NCI-H82 treated with DMSO at 0.1 percent for 48 hours (cell line): ENCODE results near the gene PHF10.
"Not testable (repeated sequence)": the region's sequence is repeated elsewhere in the genome, so short reads cannot be mapped to it uniquely, and the experiment has no call there.

Source experiments
- DNase-seq: peaks from one replicate; lab custom pipeline; 2025; ENCODE audit not compliant: unreplicated experiment; lab: John Stamatoyannopoulos, UW

PHF10 gene

GRCh38 chr6:169724494-169725124 lies at the start of gene PHF10:
Gene PHF10 (minus strand): TSS chr6:169724500. CDS start chr6:169723931, 569 bp downstream.
- peak; percentile 33 for DNase-seq

DNA sequence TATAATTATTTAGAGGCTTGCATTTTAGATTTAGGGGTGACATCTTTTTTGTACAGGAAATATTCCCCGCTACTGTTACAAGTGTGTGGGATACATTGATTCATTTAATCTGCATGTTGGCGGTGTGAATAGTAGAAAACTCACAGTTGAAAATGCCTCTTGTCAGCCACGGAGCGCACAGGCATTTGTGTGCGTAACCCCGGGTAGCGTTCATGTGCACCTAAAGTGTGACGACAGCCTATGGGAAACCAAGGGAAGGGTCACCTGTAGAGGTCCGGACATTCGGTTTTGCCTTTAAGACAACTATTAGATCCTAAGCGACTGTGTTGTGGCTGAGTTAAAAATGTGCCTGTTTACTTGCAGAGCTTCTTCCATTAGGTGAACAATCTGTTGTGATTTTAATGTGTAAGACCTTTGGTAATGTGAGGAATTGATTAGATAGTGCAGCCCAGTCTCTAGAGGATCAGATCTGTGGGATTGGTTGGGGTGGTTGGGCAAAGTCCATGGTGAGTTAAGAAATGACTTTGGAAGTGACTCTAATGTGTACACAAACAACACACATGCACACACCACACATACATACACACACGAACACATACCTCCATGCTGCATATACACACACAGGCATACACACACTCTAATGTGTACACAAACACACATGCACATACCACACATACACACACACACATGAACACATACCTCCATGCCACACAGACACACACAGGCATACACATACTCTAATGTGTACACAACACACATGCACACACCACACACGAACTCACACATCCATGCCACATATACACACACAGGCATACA lies 42.8 kb upstream of the PHF10 start:
- no peak for DNase-seq

GRCh38 chr6:169766232-169766631 lies 41.9 kb upstream of the PHF10 start:
- no peak for DNase-seq

GRCh38 chr6:169765789-169766188 lies 41.5 kb upstream of the PHF10 start:
- DNase-seq: not testable (repeated sequence)

DNA sequence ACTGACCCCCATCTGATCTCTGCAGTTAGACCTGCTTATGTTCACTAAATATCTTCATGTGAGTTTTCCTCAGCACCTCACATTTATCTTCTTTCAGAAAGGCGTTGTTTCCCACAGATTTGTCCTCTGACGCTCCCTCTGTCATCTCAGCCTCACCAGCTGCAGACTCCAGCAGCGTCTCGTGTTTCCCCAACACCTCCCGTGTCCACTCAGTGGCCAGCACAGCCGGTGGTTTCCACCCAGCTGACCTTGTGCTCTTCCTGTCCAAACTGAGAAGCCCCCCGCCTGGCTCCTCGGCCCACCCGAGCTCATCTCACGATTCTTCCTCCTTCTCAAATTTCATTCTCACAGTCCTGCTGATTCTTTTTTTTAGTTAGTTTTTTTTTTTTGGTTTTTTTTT lies 39.6 kb upstream of the PHF10 start:
- no peak for DNase-seq

DNA sequence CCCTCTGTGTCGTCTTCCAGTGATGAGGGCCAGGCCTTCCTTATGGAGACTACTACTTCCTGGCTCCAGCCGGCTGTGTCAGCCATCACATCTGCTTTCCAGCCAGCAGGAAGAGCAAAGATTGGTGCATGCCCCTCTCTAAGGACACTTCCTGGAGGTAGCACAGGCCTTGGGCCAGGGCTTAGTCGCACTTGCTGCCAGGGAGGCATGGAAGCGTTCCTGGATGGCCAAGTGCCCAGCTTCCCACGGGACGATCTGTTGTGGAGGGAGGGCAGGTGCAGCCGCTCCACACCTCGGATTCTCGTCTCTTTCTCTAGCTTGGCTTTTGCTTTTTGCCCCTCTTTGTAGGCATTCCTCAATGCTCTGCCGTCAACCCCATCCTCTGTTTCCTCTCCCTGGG lies 39.0 kb upstream of the PHF10 start:
- DNase-seq: no peak

- no peak for DNase-seq
Observed at GRCh38 chr6:169755162-169755561, 30.9 kb upstream of the PHF10 start.

- DNase-seq: no peak
Observed at GRCh38 chr6:169752074-169752623, 27.8 kb upstream of the PHF10 start.

DNA sequence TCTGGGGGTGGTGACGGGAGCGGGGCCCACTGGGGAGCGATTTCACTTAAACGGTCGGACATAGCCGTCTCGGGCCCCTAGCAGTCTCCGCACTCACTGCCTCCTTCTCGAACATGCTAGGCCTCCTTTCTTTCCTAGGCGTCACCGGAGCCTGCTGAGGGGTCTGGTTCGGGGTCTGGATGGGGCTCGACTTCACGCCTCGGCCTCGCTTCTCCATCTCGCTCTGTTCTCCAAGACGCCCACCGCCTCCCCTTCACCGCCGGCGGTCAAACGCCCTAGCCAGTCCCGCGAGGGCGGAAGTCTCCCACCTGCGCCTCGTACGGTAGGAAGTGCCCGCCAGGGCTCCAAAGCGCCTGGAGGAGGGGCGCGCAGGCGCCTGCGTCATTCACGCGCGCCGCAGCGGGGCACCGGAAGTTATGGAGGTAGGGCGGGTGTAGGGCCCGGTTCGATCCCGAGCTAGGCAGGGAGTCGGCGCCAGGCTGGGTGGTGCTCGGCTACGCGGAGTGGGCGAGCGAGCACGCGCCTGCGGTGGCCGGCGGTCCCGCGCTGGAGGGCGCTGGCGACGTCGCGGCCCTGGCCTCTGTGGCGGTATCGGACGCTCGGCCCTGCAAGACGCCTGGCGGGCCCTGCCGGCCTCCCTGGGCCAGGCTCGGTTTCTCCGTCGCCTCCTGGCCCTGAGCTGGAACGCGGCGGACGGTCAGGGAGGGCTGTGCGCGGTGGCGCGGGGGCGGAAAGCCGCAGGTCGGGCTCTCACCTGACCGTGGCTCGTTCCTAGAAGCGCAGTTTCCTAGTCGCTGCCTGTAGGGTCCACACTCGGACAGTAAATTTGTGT lies 27.2 kb upstream of the PHF10 start, which contains the start of the genes DYNLT2 and ERMARD:
Gene DYNLT2 (minus strand): TSS at position 331 of the 832 bp plus-strand sequence. CDS start 114 bp downstream, at position 217.
Gene ERMARD (plus strand): TSS at position 381 of the 832 bp plus-strand sequence. CDS start 36 bp downstream, at position 417.
- DNase-seq: peak; percentile 48

DNA sequence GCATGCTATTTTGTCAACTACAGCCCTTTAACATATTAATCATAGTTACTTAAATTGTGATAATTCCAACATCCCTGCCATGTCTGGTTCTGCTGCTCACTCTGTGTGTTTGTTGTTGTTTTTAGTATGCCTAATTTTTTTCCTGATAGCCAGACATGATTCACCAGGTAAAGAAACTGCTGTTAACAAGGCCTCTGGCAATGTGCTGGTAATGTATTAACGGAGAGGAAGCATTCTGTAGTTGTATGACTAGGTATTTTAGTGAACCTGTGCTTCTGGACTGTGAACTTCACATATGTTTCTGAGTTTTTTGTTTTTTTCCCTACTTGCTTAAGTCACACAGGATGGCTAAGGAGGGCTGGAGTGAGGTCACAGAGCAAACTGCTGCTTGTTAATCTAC lies 22.3 kb upstream of the PHF10 start:
- no peak for DNase-seq

GRCh38 chr6:169745405-169745804 lies 21.1 kb upstream of the PHF10 start:
- no peak for DNase-seq

GRCh38 chr6:169741344-169741743 lies 17.0 kb upstream of the PHF10 start:
- DNase-seq: no peak

- no peak for DNase-seq
Observed at GRCh38 chr6:169738976-169739529, 14.8 kb upstream of the PHF10 start.

DNA sequence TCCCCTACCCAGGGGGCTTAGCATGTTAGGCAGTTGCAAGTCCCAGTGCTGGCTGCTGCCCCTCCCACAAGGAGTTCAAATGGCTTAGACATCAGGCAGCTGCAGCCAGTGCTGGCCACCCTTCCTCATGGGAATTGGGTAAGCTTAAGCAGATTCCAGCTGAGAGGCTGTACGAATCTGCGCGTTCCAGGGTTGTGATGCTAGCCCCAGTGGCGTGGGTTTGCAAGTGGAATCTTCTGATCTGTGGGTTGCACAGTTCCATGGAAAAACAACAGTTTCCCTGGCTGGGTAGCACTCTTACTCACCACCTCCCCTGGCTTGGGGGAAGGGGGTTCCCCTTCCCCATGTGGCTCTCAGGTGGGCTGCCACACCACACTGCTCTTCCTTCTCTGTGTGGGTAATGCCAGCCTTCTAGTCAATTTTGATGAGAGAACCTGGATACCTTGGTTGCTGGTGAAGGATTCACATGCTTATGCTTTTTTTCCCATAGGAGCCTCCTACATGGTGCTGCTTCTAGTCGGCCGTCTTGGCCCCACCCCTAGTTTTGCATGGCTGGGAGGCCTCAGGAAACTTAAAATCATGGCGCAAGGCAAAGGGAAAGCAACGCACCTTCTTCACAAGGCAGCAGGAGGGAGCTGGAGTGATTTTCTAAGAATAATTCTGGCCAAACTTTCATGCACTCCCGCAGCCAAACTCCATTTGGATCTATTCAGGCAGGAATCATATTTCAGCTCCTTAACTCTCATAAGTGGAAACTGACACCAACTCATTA lies 14.1 kb upstream of the PHF10 start:
- peak; percentile 58 for DNase-seq

- peak; percentile 33 for DNase-seq
Observed at GRCh38 chr6:169729961-169730360, 5.7 kb upstream of the PHF10 start.

GRCh38 chr6:169726963-169727362 lies 2.7 kb upstream of the PHF10 start:
- DNase-seq: no peak

DNA sequence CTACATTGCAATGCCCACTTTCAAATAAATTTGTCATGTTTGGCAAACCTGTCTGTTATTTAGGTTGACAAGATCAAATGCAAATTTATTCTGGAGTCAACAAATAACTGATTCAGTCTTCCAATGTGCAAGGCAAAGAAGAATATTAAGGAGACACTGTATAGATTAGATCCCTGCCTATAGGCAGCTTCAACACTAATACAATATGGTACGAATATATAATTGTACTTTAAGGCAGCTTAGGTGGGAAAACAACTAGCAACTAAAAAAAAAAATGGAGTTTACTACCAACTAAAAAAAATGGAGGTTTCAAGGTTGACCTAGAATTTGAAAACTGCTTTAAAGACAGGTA lies 1.7 kb upstream of the PHF10 start:
- no peak for DNase-seq

GRCh38 chr6:169725125-169726048 lies 1.1 kb upstream of the PHF10 start:
- DNase-seq: peak; percentile 42

GRCh38 chr6:169723991-169724493 lies 258 bp downstream of the PHF10 start:
- DNase-seq: no peak
